ENCODE measurements around the gene GTPBP6. TPM values are rescaled to one million over a fixed set of nuclear protein-coding genes. Genes with fewer than 3 reads are reported as not detected.

The GTPBP6 gene
- total RNA-seq, 1 experiment from 2014 or later = 41.6 TPM

- no peaks in the 10 kb centered on the region for H3K9me2 ChIP-seq (ENCODE audit: insufficient read depth)
- 0 out of 4 replicates have a peak, but pooled peaks cover 0 to 6% of the 10 kb centered on the region in 2 experiments for H3K36me3 ChIP-seq (ENCODE audit: control insufficient read depth in 1 of 2, insufficient read depth in 2 of 2, low read length in 2 of 2)
- no peak for DNase-seq (ENCODE audit: low read depth, low spot score)
- no peak overlapping the region for H3K4me2 ChIP-seq (ENCODE audit: low read length)
- intact Hi-C loops (cut with micrococcal nuclease) = no loop called here
- no peak overlapping the region for H3K27ac ChIP-seq (ENCODE audit: low read depth, low read length)
- H3K79me2 ChIP-seq (ENCODE audit: insufficient read depth, low read length) = peaks cover 13% of the 10 kb centered on the region; the same call in 1 of the 2 replicates
- no peaks in the 10 kb centered on the region for H3K27me3 ChIP-seq (ENCODE audit: insufficient read depth, low read length)
- BruUV-seq (replicated peaks) = no TSS peak
- ChIA-PET POLR2A (no interaction called here), CTCF (no interaction called here), RAD21 (ENCODE audit: low non-redundant PET in 1 of 2, low total read pairs in 2 of 2, uncharacterized antibody in 2 of 2, unreplicated experiment in 2 of 2) (no interaction called here)
- no peak overlapping the region for H2AFZ ChIP-seq (ENCODE audit: low read depth, low read length, poor library complexity, severe bottlenecking)
- no peaks in the 10 kb centered on the region for H4K20me1 ChIP-seq (ENCODE audit: insufficient read depth)
- no peaks in the 10 kb centered on the region for H3K9me3 ChIP-seq (ENCODE audit: control insufficient read depth in 1 of 2, insufficient read depth in 1 of 2, low read depth in 1 of 2, low read length in 2 of 2)
- no peak overlapping the region for H3K9ac ChIP-seq (ENCODE audit: low read length)
- H3K4me1 ChIP-seq (ENCODE audit: control insufficient read depth in 1 of 2, insufficient read depth in 2 of 2, low read length in 2 of 2) = peaks cover 0 to 5% of the 10 kb centered on the region in 2 experiments; a peak in 2 of 4 replicates
- no peak overlapping the region for H3K4me3 ChIP-seq (replicated peaks in 1 of 2; ENCODE audit: low read depth in 1 of 2, low read length in 2 of 2)
- TF ChIP-seq ZFX (IDR thresholded peaks at IDR 0.05) = no peak
- no peak for TF ChIP-seq CTCF (IDR thresholded peaks at IDR 0.05 in 2 of 3, conservative IDR thresholded peaks at IDR 0.05 in 1 of 3; ENCODE audit: borderline replicate concordance in 1 of 3, insufficient read depth in 1 of 3, low read depth in 2 of 3, low read length in 2 of 3)
- TF ChIP-seq EGR1 (IDR thresholded peaks at IDR 0.05; ENCODE audit: low read depth) = no peak
- no peak for TF ChIP-seq RAD21 (IDR thresholded peaks at IDR 0.05; ENCODE audit: low read depth)
- no peak for TF ChIP-seq CEBPB (IDR thresholded peaks at IDR 0.05; ENCODE audit: low read depth)
- no peak for TF ChIP-seq YY1 (IDR thresholded peaks at IDR 0.05; ENCODE audit: extremely low read depth, insufficient replicate concordance, low read depth, low read length)
- no peak for TF ChIP-seq TCF7L2 (IDR thresholded peaks at IDR 0.05; ENCODE audit: borderline replicate concordance, extremely low read depth, insufficient read depth, insufficient read length)
- no peak for ATAC-seq
Measured at GRCh38 chrX:313546-313945, 5.0 kb downstream of the GTPBP6 start.

All from HCT116 (cell line).